GM19328 (cell line): Measurements from ENCODE around the gene HCK.

Experiments
- ATAC-seq: cut with Tn5 transposase; IDR thresholded peaks from one replicate; pipeline ENCODE4 v1.9.1; 2021; ENCODE audit warnings: mild to moderate bottlenecking, moderate library complexity; ENCODE audit not compliant: unreplicated experiment

The HCK gene

GRCh38 chr20:32052090-32052777, at the start of gene HCK:
TSS of gene HCK (plus strand) at chr20:32052242.
- ATAC-seq = no peak

- no peak for ATAC-seq
Measured at GRCh38 chr20:32003325-32003724, 48.7 kb upstream of the HCK start.

DNA sequence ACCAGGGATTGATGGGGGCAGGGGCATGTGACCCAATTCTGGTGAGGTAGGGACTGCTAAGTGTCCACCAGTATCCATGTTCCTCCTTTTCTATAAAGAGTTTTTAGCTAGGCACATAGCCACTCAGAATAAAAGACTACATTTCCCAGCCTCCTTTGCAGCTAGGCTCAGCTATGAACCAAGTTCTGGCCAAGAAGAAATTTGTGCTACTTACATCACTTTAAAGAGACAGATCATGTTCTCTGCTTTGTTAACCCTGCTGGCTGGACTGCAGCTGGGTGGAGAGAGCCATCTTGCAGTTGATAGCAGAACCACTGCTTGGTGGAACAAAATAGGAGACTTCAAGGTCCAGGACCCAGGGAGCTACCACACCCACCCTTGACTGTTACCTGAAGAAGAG, 47.1 kb upstream of the HCK start:
- no peak for ATAC-seq

GRCh38 chr20:32006053-32006452, 46.0 kb upstream of the HCK start:
- no peak for ATAC-seq

DNA sequence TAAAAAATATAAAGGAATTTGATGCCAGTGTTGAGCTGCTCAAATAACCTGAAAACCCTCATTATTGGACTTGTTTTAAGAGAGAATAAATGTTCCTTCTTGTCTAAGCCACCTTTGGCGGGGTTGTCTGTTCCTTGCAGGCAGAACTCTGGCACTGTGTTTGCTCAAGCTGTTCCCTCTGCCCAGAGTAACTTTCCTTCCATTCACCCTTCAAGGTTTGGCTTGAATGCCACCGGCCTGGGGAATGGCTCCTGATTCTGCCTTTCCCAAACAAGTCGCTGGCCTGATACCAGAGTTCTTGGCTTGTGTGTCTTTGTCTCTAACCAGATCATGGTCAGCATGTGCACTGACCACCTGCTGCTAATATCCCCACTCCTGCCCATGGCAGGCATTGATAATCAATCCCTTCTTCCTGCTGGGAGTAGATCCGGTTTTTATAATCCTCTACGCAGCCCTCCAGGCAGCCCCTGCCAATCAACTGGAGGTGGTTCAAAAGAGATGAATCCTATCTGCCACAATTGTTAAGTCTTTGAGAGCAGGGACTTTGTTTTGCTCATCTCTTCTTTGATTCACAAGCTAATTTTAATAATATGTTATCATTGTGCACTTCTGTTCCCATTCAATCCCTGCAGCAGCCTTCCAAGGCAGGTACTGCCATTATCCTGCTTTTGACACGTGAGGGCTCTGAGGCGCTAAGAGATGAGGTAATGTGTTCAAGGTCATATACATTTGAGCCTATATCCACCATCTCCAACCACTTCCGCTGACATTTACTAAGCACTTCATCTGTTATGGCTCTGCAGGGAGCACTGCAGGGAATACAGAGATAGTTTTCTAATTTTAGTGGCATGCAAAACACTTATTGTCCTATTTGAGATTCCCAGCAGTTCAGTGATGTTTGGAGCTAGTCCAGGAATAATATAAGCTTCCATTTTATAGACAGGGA, 44.9 kb upstream of the HCK start:
- ATAC-seq = no peak

- no peak for ATAC-seq
Measured at GRCh38 chr20:32007787-32008616, 44.0 kb upstream of the HCK start.

GRCh38 chr20:32009564-32009963, 42.5 kb upstream of the HCK start:
- ATAC-seq = no peak

GRCh38 chr20:32010101-32010500, 41.9 kb upstream of the HCK start, which contains the start of gene CCM2L:
TSS of gene CCM2L (plus strand) at chr20:32010438. CDS start at chr20:32010455, 17 bp downstream.
- ATAC-seq = no peak

- no peak for ATAC-seq
Measured at GRCh38 chr20:32010666-32011065, 41.4 kb upstream of the HCK start.

DNA sequence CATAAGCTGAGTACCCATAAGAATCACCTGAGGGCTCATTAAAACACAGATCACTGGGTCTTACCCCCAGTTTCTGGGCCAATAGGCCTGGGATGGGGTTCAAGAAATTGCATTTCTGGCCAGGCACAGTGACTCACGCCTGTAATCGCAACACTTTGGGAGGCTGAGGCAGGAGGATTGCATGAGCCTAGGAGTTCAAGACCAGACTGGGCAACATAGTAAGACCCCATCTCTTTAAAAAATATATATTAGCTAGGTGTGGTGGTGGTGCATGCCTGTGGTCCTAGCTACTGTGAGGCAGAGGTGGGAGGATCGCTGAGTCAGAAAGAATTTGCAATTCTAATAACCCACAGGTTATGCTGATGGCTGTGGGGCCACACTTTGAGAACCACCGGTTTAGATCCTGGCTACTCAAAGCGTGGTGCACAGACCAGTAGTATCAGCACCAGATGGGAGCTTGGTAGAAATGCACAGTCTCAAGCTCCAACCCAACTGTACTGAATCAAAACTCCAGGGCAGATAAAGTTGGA, 39.8 kb upstream of the HCK start:
- no peak for ATAC-seq

DNA sequence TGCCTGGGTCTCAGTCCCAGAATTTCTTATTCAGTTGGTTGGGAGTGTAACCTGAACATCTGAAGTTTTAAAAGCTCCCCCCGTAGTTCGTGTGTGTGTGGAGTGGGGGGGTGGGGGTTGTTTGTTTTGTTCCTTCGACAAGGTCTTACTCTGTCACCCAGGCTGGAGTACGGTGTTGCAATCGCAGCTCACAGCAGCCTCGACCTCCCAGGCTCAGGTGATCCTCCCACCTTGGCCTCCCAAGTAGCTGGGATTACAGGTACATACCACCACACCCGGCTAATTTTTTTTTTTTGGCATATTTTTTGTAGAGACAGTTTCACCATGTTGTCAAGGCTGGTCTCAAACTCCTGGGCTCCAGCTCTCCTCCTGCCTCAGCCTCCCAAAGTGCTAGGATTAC, 38.7 kb upstream of the HCK start:
- no peak for ATAC-seq

DNA sequence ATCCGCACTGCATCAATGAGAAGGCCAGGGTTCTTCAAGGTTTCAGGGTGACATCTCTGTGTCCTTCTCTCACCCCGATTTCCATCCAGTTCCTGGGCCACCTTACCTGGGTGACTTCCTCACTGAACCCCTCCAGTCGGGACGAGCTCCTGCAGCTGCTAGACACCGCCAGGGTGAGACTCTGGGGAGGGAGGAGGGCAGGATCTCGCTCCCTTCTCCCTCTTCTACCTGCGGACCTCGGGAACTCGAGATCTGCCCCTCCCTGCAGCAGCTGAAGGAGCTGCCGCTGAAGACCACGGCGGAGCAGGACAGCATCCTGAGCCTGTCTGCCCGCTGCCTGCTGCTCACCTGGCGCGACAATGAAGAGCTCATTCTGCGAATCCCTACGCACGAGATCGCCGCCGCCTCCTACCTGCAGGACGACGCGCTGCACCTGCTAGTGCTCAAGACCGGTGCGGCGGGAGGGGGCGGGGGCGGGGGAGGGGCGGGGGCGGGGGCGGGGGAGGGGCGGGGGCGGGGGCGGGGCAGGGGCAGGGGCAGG, 34.3 kb upstream of the HCK start:
- ATAC-seq = no peak

DNA sequence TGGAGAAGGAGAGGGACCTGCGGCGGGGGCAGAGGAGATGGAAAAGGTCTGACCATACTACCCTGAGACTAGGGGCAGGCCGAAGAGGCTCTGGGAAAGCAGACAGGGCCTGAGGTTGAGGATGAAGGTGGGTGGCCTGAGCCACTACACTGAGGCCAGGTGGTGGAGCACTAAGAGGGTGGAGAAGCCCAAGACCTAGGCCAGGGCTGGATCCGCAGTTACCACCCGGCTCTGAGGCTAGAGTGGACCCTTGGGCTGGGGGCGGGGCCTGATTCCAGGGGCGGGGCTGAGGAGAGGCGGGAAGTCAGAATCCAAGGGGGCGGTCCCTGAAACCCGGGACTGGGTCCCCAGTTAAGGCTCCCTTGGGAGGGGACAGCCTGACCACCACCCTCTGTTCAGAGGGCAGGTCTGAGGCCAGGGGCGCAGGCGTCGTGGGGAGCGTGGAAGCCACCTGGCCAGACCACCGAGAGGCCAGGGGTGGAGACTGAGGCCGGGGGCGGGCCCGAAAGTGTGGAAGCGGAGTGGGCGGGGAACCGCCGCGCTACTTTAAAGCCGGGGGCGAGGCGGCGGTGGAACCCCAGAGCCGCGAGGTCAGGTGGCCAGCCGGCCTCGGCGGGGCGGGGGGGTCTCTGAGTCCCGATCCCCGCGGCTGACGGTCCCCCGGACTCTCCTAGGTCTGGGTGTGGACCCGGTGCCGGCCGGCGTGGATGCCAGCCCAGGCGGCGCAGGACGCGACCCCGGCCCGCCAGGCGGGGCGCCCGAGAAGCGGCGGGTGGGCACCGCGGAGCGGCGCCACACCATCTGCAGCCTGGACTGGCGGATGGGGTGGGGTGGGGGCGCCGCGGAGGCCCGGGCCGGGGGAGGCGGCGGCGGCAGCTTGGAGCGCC, 33.5 kb upstream of the HCK start:
- no peak for ATAC-seq

DNA sequence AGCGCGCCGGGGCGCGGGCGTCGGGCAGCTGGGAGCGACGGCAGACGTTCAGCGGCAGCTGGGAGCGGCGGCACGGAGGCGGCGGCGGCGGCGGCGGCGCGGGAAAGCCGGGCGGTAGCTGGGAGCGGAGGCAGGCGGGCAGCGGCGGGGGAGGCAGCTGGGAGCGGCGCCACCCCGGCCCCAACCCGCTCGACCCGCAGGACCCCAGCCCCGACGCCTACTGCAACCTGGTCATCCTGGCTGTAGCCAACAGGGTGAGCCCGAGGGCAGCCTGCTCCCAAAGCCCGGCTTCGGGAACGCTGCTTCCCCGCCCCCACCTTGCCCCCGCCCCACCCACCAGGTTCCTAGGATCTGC, 32.9 kb upstream of the HCK start:
- ATAC-seq = no peak

DNA sequence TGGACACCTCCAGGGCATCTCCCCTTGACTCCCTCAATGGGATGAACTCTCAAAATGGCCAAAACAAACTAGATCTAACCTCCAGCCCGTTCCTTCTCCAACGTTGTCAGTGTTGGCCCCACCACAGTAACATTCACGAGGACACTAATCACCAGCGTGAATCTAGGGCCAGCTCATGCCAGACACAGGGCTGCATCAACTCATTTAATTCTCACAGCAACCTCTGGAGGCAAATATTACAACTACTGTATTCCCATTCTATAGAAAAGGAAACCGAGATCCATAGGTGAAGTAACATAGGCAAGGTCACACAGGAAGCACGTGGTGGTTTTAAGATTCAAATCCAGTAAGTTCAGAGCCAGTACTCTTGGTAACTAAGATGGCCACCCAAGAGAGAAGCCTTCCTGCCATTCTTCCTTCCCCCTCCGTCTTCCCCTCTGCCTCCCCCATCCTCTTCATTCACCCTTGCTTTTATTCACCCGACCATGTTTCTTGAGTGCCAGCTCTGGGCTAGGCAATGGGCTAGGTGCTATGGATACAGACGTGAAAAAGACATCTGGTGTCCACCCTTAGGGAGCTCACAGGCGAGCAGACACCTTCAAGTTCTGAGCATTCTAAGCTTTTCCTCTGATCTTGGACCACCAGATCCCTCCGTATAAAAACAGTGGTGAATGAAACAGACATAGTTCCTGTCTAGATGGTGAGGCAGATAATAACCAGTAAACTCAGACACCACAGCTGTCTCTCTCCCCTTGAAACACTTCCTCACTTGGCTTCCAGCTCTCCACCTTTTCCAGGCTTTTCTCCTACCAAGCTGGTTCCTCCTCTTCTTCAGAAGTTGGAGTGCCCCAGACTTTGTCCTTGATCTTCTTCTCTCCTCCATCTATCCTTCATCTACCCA, 32.2 kb upstream of the HCK start:
- ATAC-seq = no peak

- ATAC-seq = no peak
Measured at GRCh38 chr20:32021091-32021490, 31.0 kb upstream of the HCK start.

DNA sequence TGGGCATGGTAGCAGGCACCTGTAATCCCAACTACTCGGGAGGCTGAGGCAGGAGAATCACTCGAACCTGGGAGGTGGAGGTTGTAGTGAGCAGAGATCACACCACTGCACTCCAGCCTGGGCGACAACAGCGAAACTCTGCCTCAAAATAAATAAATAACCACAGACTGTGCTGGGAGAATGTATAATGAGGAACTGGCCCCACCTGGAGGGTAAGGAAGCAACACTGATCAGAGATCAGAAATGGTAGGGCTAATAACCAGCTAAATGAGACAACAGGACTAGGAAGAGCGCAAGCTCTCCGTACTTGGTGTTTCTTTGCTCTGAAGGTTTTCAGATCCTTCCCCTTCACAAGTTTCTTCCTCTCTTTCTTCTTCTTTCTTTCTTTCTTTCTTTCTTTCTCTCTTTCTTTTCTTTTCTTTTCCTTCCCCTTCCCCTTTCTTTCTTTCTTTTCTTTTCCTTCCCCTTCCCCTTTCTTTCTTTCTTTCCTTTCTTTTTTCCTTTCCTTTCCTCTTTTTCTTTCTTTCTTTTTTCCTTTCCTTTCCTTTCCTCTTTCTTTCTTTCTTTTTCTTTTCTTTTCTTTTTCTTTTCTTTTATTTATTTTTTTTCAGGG, 27.3 kb upstream of the HCK start:
- no peak for ATAC-seq

- ATAC-seq = no peak
Measured at GRCh38 chr20:32027643-32028042, 24.4 kb upstream of the HCK start.
